ENCODE data around the gene TBC1D23.

GRCh38 chr3:100335434-100335833 is 74.6 kb downstream of the TBC1D23 start:
- TF ChIP-seq CTCF (conservative IDR thresholded peaks at IDR 0.05; ENCODE audit: low read depth in 2 of 2) (0 out of 4 replicates have a peak, but pooled peaks of 1 of the 2 experiments have one; percentile 4), REST (IDR thresholded peaks at IDR 0.05; ENCODE audit: unreplicated experiment) (no peak), EZH2 (IDR thresholded peaks at IDR 0.05; ENCODE audit: low read depth, unreplicated experiment) (no peak), NANOG (IDR thresholded peaks at IDR 0.05; ENCODE audit: borderline replicate concordance) (no peak)

All from GM23338 (cell line).